Kidney (tissue), 14 donors: ENCODE results near the gene IRAK2. TPM values are rescaled to one million over a fixed set of nuclear protein-coding genes. Genes with fewer than 3 reads are reported as not detected.
"Not testable (repeated sequence)": the region's sequence is repeated elsewhere in the genome, so short reads cannot be mapped to it uniquely, and the experiment has no call there.

Experiments used
- DNase-seq, 5 donors: peaks; one replicate each; pipeline ENCODE4 v3.0.0-alpha.2; 2013 to 2020
- FAIRE-seq: peaks from 2 replicates; lab custom pipeline; 2012; peaks lifted over from hg19 to GRCh38; lab: Jason Lieb, UNC
- H3K27ac ChIP-seq, 2 donors: one replicate each; pipeline ENCODE4 v1.7.0; 2013; ENCODE audit warnings: low read depth in 2 of 2, low read length in 2 of 2, inconsistent platforms in 1 of 2
- H3K27me3 ChIP-seq: one replicate; pipeline ENCODE4 v1.7.1; 2013; ENCODE audit warnings: low read length, inconsistent platforms; ENCODE audit not compliant: control insufficient read depth, insufficient read depth
- H3K36me3 ChIP-seq, 3 donors: one replicate each; pipeline versions ENCODE4 v1.7.0 to v1.7.1; 2013; ENCODE audit warnings: low read length in 3 of 3, control low read depth in 1 of 3, inconsistent platforms in 1 of 3; ENCODE audit not compliant: insufficient read depth in 3 of 3, control insufficient read depth in 2 of 3
- H3K4me1 ChIP-seq, 3 donors: one replicate each; pipeline versions ENCODE4 v1.7.0 to v1.7.1; 2013; ENCODE audit warnings: low read length in 3 of 3, inconsistent platforms in 1 of 3, low read depth in 1 of 3; ENCODE audit not compliant: control insufficient read depth in 2 of 3, insufficient read depth in 2 of 3
- H3K4me3 ChIP-seq, 3 donors: one replicate each; pipeline versions ENCODE4 v1.7.0 to v1.8.1; 2013; ENCODE audit warnings: low read length in 3 of 3, control low read depth in 1 of 3, inconsistent platforms in 1 of 3
- H3K9ac ChIP-seq, 3 donors: one replicate each; pipeline versions ENCODE4 v1.7.0 to v1.7.1; 2013; ENCODE audit warnings: low read length in 3 of 3, control low read depth in 1 of 3, inconsistent platforms in 1 of 3
- H3K9me3 ChIP-seq, 3 donors: one replicate each; pipeline versions ENCODE4 v1.7.0 to v1.7.1; 2013; ENCODE audit warnings: low read length in 3 of 3, control low read depth in 1 of 3, inconsistent platforms in 1 of 3; ENCODE audit not compliant: control insufficient read depth in 2 of 3, insufficient read depth in 1 of 3
- CTCF ChIP-seq: IDR thresholded peaks from 3 replicates; pipeline ENCODE4 v1.5.1; 2012; ENCODE audit warnings: mild to moderate bottlenecking, moderate library complexity, borderline replicate concordance; ENCODE audit not compliant: insufficient read depth; ENCODE audit errors: extremely low read depth
- intact Hi-C: fragments of 100-400 bp; cut with DNase I; formaldehyde crosslinking; loops from one replicate; pipeline ENCODE4 v1.11.1; 2022
- polyA plus RNA-seq: library from polyadenylated mRNA; stranded (reverse); fragments of 350-450 nt; fragmentation: Illumina TruSeq; extraction: RNeasy Lipid Tissue Mini Kit (QIAGEN cat#74804); gene quantifications from one replicate; pipeline ENCODE4 v1.2.3, GENCODE V29; 2014; ENCODE audit warnings: low read depth, low replicate concordance; ENCODE audit not compliant: insufficient read depth
- total RNA-seq: library from RNA; stranded (reverse); fragmentation: NEBNext Ultra II Directional; extraction: Animal tissue kit (Norgen Biotek cat#: 25700); gene quantifications from one replicate; pipeline ENCODE4 v1.2.1, GENCODE V29; 2021
- donor health status: control.
- donor health status: control.
- donor health status: control.
- donor health status: control.
- donor health status: control.
- donor health status: DM: yes; HTN: yes; CAD: no.
- donor health status: Normal renal cell carcinoma (clear cell type).

The IRAK2 gene
- total and polyA plus RNA-seq, 2 donors from 2014 or later: 1.2 to 8.9 TPM

- Histone ChIP-seq H3K4me1 (peaks cover 0 to 16% (median 10%) of the 10 kb centered on the region in 3 donors), H3K27ac (no peak overlapping the region), H3K9ac (no peak overlapping the region), H3K36me3 (peaks cover 0 to 21% (median 10%) of the 10 kb centered on the region in 3 donors), H3K9me3 (no peaks in the 10 kb centered on the region), H3K4me3 (no peak overlapping the region), H3K27me3 (no peaks in the 10 kb centered on the region)
- intact Hi-C loops: no loop called here
- DNase-seq (no peak), FAIRE-seq (no peak)
- TF ChIP-seq CTCF: no peak
Observed at GRCh38 chr3:10268930-10269329, 104.2 kb downstream of the IRAK2 start.

GRCh38 chr3:10269443-10269842, 104.7 kb downstream of the IRAK2 start:
- no peaks in the 10 kb centered on the region for H3K9me3 ChIP-seq
- no peak for TF ChIP-seq CTCF
- no peak overlapping the region for H3K9ac ChIP-seq
- H3K36me3 ChIP-seq: peaks cover 0 to 21% (median 10%) of the 10 kb centered on the region in 3 donors
- DNase-seq (no peak), FAIRE-seq (no peak)
- intact Hi-C loops: no loop called here
- peaks cover 0 to 13% (median 10%) of the 10 kb centered on the region in 3 donors for H3K4me1 ChIP-seq
- no peak overlapping the region for H3K4me3 ChIP-seq
- no peak overlapping the region for H3K27ac ChIP-seq
- no peaks in the 10 kb centered on the region for H3K27me3 ChIP-seq

GRCh38 chr3:10272476-10272875, 107.8 kb downstream of the IRAK2 start:
- H3K9ac ChIP-seq, FAIRE-seq, H3K9me3 ChIP-seq, H3K27ac ChIP-seq, DNase-seq, intact Hi-C loops, H3K4me3 ChIP-seq, H3K4me1 ChIP-seq, H3K27me3 ChIP-seq: not testable (repeated sequence)
- H3K36me3 ChIP-seq: peaks cover 0 to 23% (median 10%) of the 10 kb centered on the region in 3 donors

- no peak overlapping the region for H3K4me3 ChIP-seq
- H3K4me1 ChIP-seq: peaks cover 0 to 7% (median 5%) of the 10 kb centered on the region in 3 donors
- H3K27ac ChIP-seq: no peak overlapping the region
- no peaks in the 10 kb centered on the region for H3K9me3 ChIP-seq
- H3K27me3 ChIP-seq: no peaks in the 10 kb centered on the region
- intact Hi-C loops: no loop called here
- no peak for TF ChIP-seq CTCF
- H3K9ac ChIP-seq: no peak overlapping the region
- no peak for DNase-seq
- FAIRE-seq: no peak
- H3K36me3 ChIP-seq: peaks cover 0 to 27% (median 10%) of the 10 kb centered on the region in 3 donors
Observed at GRCh38 chr3:10272977-10273376, 108.3 kb downstream of the IRAK2 start.
